CD8-positive, alpha-beta memory T cell (primary cell): ENCODE data around the gene ARVCF. TPM values are rescaled to one million over a fixed set of nuclear protein-coding genes. Genes with fewer than 3 reads are reported as not detected.

Experiments
- CTCF ChIA-PET: fragments of 350-600 bp; sonication (Branson Sonifier 250); formaldehyde crosslinking; loops from one replicate; lab custom pipeline; 2021; ENCODE audit warnings: antibody characterized with exemption; lab: Charles Lee
- POLR2A ChIA-PET: fragments of 350-600 bp; sonication (Branson Sonifier 250); formaldehyde crosslinking; loops from one replicate; lab custom pipeline; 2021; ENCODE audit warnings: antibody characterized with exemption; lab: Charles Lee
- DNase-seq, 5 donors: peaks; one replicate each; pipeline versions ENCODE4 v3.0.0 to v3.0.0-alpha.2; 2020 to 2022; ENCODE audit warnings: mixed read lengths in 1 of 5
- H3K27ac ChIP-seq: one replicate; pipeline ENCODE4 v1.7.0; 2013; ENCODE audit warnings: low read depth, mild to moderate bottlenecking, low read length, moderate library complexity
- H3K27me3 ChIP-seq: 2 replicates; pipeline ENCODE4 v1.7.0; 2013; ENCODE audit warnings: low read length, mild to moderate bottlenecking; ENCODE audit not compliant: insufficient read depth, poor library complexity, severe bottlenecking
- H3K36me3 ChIP-seq: 2 replicates; pipeline ENCODE4 v1.7.0; 2013; ENCODE audit warnings: mild to moderate bottlenecking, low read length, moderate library complexity; ENCODE audit not compliant: insufficient read depth
- H3K4me1 ChIP-seq: 2 replicates; pipeline ENCODE4 v1.7.0; 2013; ENCODE audit warnings: mild to moderate bottlenecking, low read length, moderate library complexity; ENCODE audit not compliant: insufficient read depth
- H3K4me3 ChIP-seq: 2 replicates; pipeline ENCODE4 v1.7.0; 2013; ENCODE audit warnings: mild to moderate bottlenecking, low read length
- H3K9me3 ChIP-seq: 2 replicates; pipeline ENCODE4 v1.7.0; 2013; ENCODE audit warnings: mild to moderate bottlenecking, low read length
- H3K27ac Mint-ChIP-seq, 8 donors: one replicate each; pipeline ENCODE4 v1.8.0; 2020 to 2021; ENCODE audit warnings: mixed read lengths in 8 of 8, mild to moderate bottlenecking in 6 of 8, inconsistent platforms in 3 of 8, moderate library complexity in 3 of 8
- H3K27me3 Mint-ChIP-seq, 2 donors: one replicate each; pipeline ENCODE4 v1.8.0; 2020 to 2021; ENCODE audit warnings: mixed read lengths in 2 of 2, mild to moderate bottlenecking in 1 of 2, moderate library complexity in 1 of 2
- H3K36me3 Mint-ChIP-seq, 3 donors: one replicate each; pipeline ENCODE4 v1.8.0; 2020 to 2021; ENCODE audit warnings: mixed read lengths in 3 of 3, inconsistent platforms in 1 of 3, mild to moderate bottlenecking in 1 of 3
- H3K4me1 Mint-ChIP-seq, 3 donors: one replicate each; pipeline ENCODE4 v1.8.0; 2020 to 2021; ENCODE audit warnings: mixed read lengths in 3 of 3, inconsistent platforms in 1 of 3, mild to moderate bottlenecking in 1 of 3
- H3K4me3 Mint-ChIP-seq, 7 donors: one replicate each; pipeline ENCODE4 v1.8.0; 2020 to 2021; ENCODE audit warnings: mixed read lengths in 7 of 7, mild to moderate bottlenecking in 6 of 7, moderate library complexity in 4 of 7, inconsistent platforms in 2 of 7
- H3K9me3 Mint-ChIP-seq, 5 donors: one replicate each; pipeline ENCODE4 v1.8.0; 2020 to 2022; ENCODE audit warnings: mixed read lengths in 5 of 5, mild to moderate bottlenecking in 3 of 5, moderate library complexity in 2 of 5, inconsistent platforms in 1 of 5
- polyA plus RNA-seq: library from polyadenylated mRNA; unstranded; fragments of 300-500 nt; fragmentation: Illumina TruSeq; gene quantifications from one replicate; pipeline ENCODE4 v1.2.3, GENCODE V29; 2021
- total RNA-seq, 2 experiments: library from RNA; stranded (reverse); gene quantifications; one replicate each; pipeline ENCODE4 v1.2.3, GENCODE V29; 2021

Gene ARVCF
- total and polyA plus RNA-seq, 3 experiments from 2014 or later = 0.92 to 1.8 (median 1.4) TPM

DNA sequence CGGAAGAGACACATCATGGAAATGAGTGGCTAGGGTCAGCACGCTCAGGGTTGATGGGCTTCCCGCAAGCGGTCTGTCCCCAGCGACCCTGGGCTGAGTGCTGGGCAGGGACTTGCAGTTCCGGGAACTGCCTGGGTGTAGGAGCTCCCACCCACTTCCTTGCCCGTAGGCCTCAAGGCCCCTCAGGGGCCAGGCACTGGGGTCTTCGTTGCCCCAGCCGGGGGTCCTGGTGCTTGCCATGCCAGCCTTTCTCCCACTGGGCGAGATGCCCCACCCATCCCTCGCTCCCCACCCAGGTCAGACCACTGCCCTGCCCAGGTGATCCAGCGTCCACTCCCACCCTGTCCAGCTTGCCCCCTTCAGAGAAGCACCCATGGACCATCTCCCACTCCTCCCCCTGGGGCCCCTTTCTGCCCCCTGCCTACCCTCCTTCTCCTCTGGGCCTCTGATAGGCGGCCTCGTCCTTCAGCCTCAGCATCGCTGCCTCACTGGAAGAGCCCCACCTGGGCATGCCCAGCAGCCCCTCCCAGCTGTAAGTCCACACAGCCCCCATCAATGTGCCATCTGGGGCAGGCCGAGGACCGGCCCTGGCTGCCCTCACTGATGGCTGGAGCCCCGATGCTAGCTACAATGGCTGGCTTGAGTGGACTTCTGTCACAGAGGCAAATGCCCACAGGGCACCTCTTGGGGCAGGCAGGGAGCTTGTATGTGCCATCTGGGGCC, 45.6 kb upstream of the ARVCF start:
- CTCF ChIA-PET = interaction anchor here (1.4 to 1.8 kb wide), 2 partner anchors 11 to 49 kb away, joined by 3 to 4 read pairs; no protein-coding TSS in a partner anchor
- Mint-ChIP-seq H3K4me1 (peaks cover 5 to 19% (median 13%) of the 10 kb centered on the region in 3 donors), H3K9me3 (no peaks in the 10 kb centered on the region), H3K27me3 (no peaks in the 10 kb centered on the region), H3K27ac (no peak overlapping the region), H3K36me3 (peaks cover 0 to 68% (median 10%) of the 10 kb centered on the region in 3 donors), H3K4me3 (no peak overlapping the region)
- no peak for DNase-seq
- no peaks in the 10 kb centered on the region for H3K9me3 ChIP-seq
- no peak overlapping the region for H3K27ac ChIP-seq
- POLR2A ChIA-PET = no interaction called here
- no peaks in the 10 kb centered on the region for H3K27me3 ChIP-seq
- peaks cover 18% of the 10 kb centered on the region for H3K36me3 ChIP-seq
- no peak overlapping the region for H3K4me3 ChIP-seq
- H3K4me1 ChIP-seq = peaks cover 6% of the 10 kb centered on the region

DNA sequence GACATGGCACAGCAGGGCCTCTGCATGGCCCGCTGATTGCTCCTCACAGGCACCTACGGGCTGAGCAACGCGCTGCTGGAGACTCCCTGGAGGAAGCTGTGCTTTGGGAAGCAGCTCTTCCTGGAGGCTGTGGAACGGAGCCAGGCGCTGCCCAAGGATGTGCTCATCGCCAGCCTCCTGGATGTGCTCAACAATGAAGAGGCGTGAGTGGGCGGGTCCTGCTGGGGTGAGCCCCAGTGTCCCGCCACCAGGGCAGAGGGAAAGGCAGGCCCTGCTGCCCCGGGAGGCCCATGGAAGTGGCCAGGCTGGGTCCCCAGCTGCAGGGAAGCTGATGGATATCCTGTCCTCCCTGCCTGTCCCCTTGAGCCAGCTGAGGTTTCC, 44.8 kb upstream of the ARVCF start:
- Mint-ChIP-seq H3K4me3 (no peak overlapping the region), H3K27me3 (no peaks in the 10 kb centered on the region), H3K4me1 (peaks cover 5 to 19% (median 13%) of the 10 kb centered on the region in 3 donors), H3K36me3 (peaks cover 0 to 74% (median 10%) of the 10 kb centered on the region in 3 donors), H3K9me3 (no peaks in the 10 kb centered on the region), H3K27ac (no peak overlapping the region)
- peaks cover 18% of the 10 kb centered on the region for H3K36me3 ChIP-seq
- POLR2A ChIA-PET = interaction anchor here (0.5 kb wide), 1 partner anchor 1568 kb away, joined by 3 read pairs; the partner anchor contains the start of gene YDJC
- no peaks in the 10 kb centered on the region for H3K9me3 ChIP-seq
- no peak overlapping the region for H3K4me3 ChIP-seq
- no peak for DNase-seq
- H3K4me1 ChIP-seq = peaks cover 6% of the 10 kb centered on the region
- no peak overlapping the region for H3K27ac ChIP-seq
- CTCF ChIA-PET = interaction anchor here (1.4 to 1.8 kb wide), 2 partner anchors 11 to 50 kb away, joined by 3 to 4 read pairs; no protein-coding TSS in a partner anchor
- H3K27me3 ChIP-seq = no peaks in the 10 kb centered on the region

DNA sequence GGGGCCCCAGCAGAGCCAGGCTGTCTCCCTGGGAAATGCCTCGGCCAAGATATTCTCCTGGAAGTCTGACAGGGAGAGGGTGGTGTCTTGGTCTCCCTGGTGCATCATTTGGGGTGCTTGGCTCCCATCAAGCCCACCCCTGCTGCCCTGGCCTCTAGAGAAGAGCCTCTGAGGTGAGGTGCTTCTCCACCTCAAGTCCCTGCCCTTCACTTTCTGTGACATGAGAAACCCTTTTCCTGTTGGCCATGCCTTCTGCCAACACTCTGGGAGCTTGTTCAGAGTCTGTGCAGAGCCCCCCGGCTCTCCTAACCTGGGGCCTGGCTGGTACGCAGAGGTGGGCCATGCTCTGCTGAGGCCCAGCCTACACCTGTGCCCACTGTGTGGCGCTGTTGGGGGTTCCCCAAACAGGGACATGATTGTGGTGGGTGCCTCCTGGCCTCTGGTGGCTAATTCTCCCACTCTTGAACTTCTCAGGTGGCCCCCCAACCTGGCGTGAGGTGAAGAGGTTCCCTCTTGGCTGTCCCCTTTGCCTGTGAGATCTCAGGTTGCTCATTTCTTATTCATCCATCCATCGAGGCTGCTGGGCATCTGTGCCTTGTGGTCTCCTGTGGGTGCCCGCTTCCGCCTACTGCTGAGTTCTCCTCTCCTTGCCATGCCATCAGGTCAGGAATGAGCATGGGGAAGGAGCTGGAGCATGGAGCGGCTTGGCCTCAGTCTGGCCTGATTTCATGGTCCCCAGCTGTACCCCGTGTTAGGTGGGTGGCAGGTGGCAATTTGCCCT, 44.3 kb upstream of the ARVCF start:
- CTCF ChIA-PET = interaction anchor here (1.8 kb wide), 1 partner anchor 12 kb away, joined by 4 read pairs; no protein-coding TSS in a partner anchor
- H3K36me3 Mint-ChIP-seq = peaks cover 0 to 79% (median 10%) of the 10 kb centered on the region in 3 donors

DNA sequence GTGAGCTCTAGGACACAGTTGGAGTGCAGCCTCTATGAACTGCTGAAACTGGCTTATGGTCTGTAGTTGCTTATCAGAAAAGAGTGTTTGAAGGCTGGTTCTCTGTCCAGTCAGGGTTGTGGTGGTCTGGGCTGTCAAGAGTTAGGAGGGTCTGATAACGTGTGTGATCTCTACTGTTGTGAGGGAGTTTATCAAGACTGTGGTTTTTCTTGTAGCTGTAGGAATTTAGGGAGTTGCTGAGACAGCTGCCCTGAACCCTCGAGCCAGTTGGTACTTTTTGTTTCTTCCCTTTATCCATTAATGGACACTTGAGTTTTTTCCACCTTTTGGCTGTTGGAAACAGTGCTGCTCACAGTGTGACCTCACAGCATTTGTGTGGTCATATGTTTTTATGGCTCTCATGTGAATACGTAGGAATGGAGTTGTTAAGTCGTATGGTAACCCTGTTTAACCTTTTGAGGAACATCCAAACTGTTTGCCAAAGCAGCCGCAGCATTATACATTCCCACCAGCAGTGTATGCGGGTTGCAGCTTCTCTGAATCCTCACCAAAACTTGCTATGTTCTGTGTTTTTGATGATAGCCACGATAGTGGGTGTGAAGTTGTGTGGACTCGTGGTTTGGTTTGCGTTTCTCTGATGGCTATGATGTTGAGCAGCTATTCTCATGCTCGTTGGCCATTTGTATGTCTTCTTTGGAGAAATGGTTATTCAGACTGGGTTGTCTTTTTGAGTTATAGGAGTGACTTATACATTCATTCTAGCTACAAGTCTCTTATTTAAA, 42.6 kb upstream of the ARVCF start:
- Histone ChIP-seq H3K27me3 (no peaks in the 10 kb centered on the region), H3K36me3 (peaks cover 26% of the 10 kb centered on the region), H3K9me3 (no peaks in the 10 kb centered on the region), H3K27ac (peak overlapping the region; percentile 72), H3K4me3 (peak overlapping the region; percentile 35), H3K4me1 (peaks cover 6% of the 10 kb centered on the region)
- POLR2A ChIA-PET = no interaction called here
- Mint-ChIP-seq H3K36me3 (peaks cover 0 to 84% (median 9%) of the 10 kb centered on the region in 3 donors), H3K9me3 (no peaks in the 10 kb centered on the region), H3K27ac (peak overlapping the region in 5 of 8 donors; percentile 1 to 78 (median 29)), H3K4me1 (peaks cover 5 to 19% (median 13%) of the 10 kb centered on the region in 3 donors), H3K4me3 (no peak overlapping the region), H3K27me3 (no peaks in the 10 kb centered on the region)
- CTCF ChIA-PET = no interaction called here
- DNase-seq = no peak

More for the DNA sequence above, 44.3 kb upstream of the ARVCF start:
- Mint-ChIP-seq H3K9me3 (no peaks in the 10 kb centered on the region), H3K4me1 (peaks cover 5 to 19% (median 13%) of the 10 kb centered on the region in 3 donors), H3K4me3 (no peak overlapping the region), H3K27ac (peak overlapping the region in 2 of 8 donors; percentile 2 to 36), H3K27me3 (no peaks in the 10 kb centered on the region)
- no peak overlapping the region for H3K27ac ChIP-seq
- no peaks in the 10 kb centered on the region for H3K9me3 ChIP-seq
- no peaks in the 10 kb centered on the region for H3K27me3 ChIP-seq
- POLR2A ChIA-PET = interaction anchor here (0.5 kb wide), 1 partner anchor 1569 kb away, joined by 3 read pairs; the partner anchor contains the start of gene YDJC
- H3K36me3 ChIP-seq = peaks cover 20% of the 10 kb centered on the region
- DNase-seq = no peak
- peaks cover 6% of the 10 kb centered on the region for H3K4me1 ChIP-seq
- H3K4me3 ChIP-seq = no peak overlapping the region

DNA sequence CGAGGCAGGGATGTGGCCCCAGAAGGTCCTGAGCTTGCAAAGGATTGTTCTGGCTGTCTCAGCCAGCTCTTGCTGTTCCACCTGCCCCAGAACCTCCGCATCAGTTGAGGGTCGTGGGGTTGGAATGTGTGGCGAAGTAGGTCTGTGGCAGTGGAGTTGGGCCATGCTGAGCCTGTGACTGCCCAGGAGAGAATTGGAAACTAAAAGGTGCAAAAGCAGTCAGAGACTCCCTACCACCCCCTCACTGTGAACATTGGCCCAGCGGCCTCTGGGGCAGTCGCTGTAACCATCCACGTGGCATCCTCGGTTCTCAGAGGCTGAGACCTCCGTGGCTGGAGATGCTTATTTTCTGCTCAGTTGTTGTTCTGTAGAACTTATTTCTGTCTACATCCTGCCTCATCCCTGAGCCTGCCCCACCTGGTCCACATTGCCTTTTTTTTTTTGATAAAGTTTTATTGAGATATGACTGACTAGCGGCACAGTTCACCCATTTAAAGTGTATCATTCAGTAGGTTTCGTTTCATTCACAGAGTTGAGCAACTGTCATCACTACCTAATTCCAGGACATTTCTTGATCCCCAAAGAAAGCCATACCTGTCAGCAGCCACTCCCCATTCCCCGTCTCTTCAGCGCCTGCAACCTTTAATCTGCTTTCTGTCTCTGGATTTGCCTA, 41.1 kb upstream of the ARVCF start:
- no peaks in the 10 kb centered on the region for H3K9me3 Mint-ChIP-seq
- Histone ChIP-seq H3K4me3 (no peak overlapping the region), H3K36me3 (peaks cover 25% of the 10 kb centered on the region), H3K27me3 (no peaks in the 10 kb centered on the region), H3K9me3 (no peaks in the 10 kb centered on the region), H3K4me1 (peaks cover 6% of the 10 kb centered on the region), H3K27ac (peak overlapping the region; percentile 72)
- no peak for DNase-seq
- H3K36me3 Mint-ChIP-seq = peaks cover 0 to 85% (median 8%) of the 10 kb centered on the region in 3 donors
- no peaks in the 10 kb centered on the region for H3K27me3 Mint-ChIP-seq
- H3K4me3 Mint-ChIP-seq = no peak overlapping the region
- ChIA-PET POLR2A (no interaction called here), CTCF (no interaction called here)
- peak overlapping the region in 2 of 8 donors; percentile 23 to 60 for H3K27ac Mint-ChIP-seq
- H3K4me1 Mint-ChIP-seq = peaks cover 5 to 19% (median 13%) of the 10 kb centered on the region in 3 donors

DNA sequence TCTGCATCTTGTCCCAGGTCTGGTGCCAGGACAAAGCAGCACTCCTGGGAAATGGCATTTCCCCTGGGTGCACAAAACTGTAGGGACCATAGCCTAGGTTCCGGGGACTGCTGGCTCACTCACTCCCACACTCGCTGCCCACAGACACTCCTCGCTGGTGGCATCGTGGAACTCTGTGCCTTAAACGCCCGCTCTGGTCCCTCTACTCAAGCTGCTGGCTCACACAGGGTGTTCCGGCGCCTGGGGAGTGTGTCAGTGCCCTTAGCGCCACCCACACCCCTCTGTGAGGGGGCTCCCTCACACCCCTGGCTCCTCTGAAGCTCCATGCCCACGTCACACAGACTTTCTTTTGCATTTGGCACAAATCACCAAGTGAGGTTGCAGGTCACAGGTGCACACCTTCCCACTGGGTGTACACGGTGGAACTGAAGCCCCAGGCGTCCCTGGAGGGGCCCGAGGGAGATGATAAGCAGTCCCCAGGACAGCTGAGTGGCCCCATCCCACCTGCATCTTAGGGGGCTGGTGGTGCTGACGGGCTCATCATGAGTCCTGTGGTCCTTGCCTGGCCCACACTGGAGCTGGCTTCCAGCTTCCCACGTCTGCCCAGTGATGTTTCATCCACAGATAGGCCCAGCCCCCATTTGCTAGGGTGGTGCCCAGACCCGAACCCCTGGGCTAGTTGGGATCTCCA, 40.2 kb upstream of the ARVCF start:
- Histone ChIP-seq H3K9me3 (no peaks in the 10 kb centered on the region), H3K27me3 (no peaks in the 10 kb centered on the region), H3K36me3 (peaks cover 25% of the 10 kb centered on the region), H3K4me3 (no peak overlapping the region), H3K27ac (peak overlapping the region; percentile 2), H3K4me1 (peaks cover 6% of the 10 kb centered on the region)
- peak overlapping the region in 1 of 8 donors; percentile 88 for H3K27ac Mint-ChIP-seq
- H3K27me3 Mint-ChIP-seq = no peaks in the 10 kb centered on the region
- H3K36me3 Mint-ChIP-seq = peaks cover 0 to 86% (median 8%) of the 10 kb centered on the region in 3 donors
- ChIA-PET POLR2A (no interaction called here), CTCF (no interaction called here)
- peaks cover 5 to 19% (median 13%) of the 10 kb centered on the region in 3 donors for H3K4me1 Mint-ChIP-seq
- no peak overlapping the region for H3K4me3 Mint-ChIP-seq
- DNase-seq = no peak
- H3K9me3 Mint-ChIP-seq = no peaks in the 10 kb centered on the region

DNA sequence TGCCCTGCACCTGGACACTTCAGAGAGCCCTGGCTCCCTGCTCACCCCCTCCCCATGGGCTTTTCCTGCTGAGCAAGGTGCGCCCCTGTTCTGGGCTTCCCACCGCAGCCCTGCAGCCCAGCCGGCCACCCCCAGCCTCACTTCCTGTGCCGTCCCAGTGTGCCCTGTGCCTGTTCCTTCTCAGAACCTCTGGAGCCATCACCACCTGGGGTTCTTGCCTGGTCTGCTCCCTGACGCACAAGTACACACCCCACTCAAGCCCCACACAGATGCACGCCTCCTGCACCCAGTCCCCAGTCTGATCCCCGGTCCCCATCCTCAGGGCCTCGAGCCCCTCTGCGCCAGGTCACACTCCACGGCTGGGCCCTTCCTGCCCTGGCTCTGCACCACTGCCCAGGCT, 39.5 kb upstream of the ARVCF start:
- no peaks in the 10 kb centered on the region for H3K27me3 ChIP-seq
- H3K4me3 ChIP-seq = no peak overlapping the region
- no peaks in the 10 kb centered on the region for H3K9me3 ChIP-seq
- no peak overlapping the region for H3K27ac ChIP-seq
- Mint-ChIP-seq H3K36me3 (peaks cover 0 to 81% (median 8%) of the 10 kb centered on the region in 3 donors), H3K27me3 (no peaks in the 10 kb centered on the region), H3K27ac (no peak overlapping the region), H3K4me3 (no peak overlapping the region), H3K9me3 (no peaks in the 10 kb centered on the region), H3K4me1 (peaks cover 5 to 19% (median 13%) of the 10 kb centered on the region in 3 donors)
- CTCF ChIA-PET = no interaction called here
- H3K4me1 ChIP-seq = peaks cover 6% of the 10 kb centered on the region
- POLR2A ChIA-PET = no interaction called here
- no peak for DNase-seq
- peaks cover 22% of the 10 kb centered on the region for H3K36me3 ChIP-seq
